ENCODE results near the gene GRID1.

- TF ChIP-seq CTCF (IDR thresholded peaks at IDR 0.05) (no peak), POLR2A (IDR thresholded peaks at IDR 0.05) (no peak)
These were observed 66.1 kb downstream of the GRID1 start for GRCh38 chr10:86300399-86300925.

Data from esophagus squamous epithelium (tissue), 4 donors.